ENCODE results near the gene PTPRN2.

The PTPRN2 gene

GRCh38 chr7:158368449-158368848, 219.2 kb downstream of the PTPRN2 start:
- in situ Hi-C loops (cut with HindIII; ENCODE audit: low sequenced_read_pairs) = no loop called here
- no peak for TF ChIP-seq CTCF (IDR thresholded peaks at IDR 0.05; ENCODE audit: low read depth, low read length, missing control alignments)
- DNase-seq (ENCODE audit: low read depth) = no peak
- no peak overlapping the region for H3K4me3 ChIP-seq (ENCODE audit: low read depth, low read length)

GRCh38 chr7:158367634-158367982, 220.0 kb downstream of the PTPRN2 start:
- no peak overlapping the region for H3K4me3 ChIP-seq (ENCODE audit: low read depth, low read length)
- DNase-seq (ENCODE audit: low read depth) = no peak
- no peak for TF ChIP-seq CTCF (IDR thresholded peaks at IDR 0.05; ENCODE audit: low read depth, low read length, missing control alignments)
- in situ Hi-C loops (cut with HindIII; ENCODE audit: low sequenced_read_pairs) = no loop called here

- in situ Hi-C loops (cut with HindIII; ENCODE audit: low sequenced_read_pairs) = no loop called here
- H3K4me3 ChIP-seq (ENCODE audit: low read depth, low read length) = no peak overlapping the region
- no peak for DNase-seq (ENCODE audit: low read depth)
- TF ChIP-seq CTCF (IDR thresholded peaks at IDR 0.05; ENCODE audit: low read depth, low read length, missing control alignments) = no peak
Observed at GRCh38 chr7:158366916-158367633, 220.5 kb downstream of the PTPRN2 start.

GRCh38 chr7:158366346-158366745, 221.3 kb downstream of the PTPRN2 start:
- no peak overlapping the region for H3K4me3 ChIP-seq (ENCODE audit: low read depth, low read length)
- TF ChIP-seq CTCF (IDR thresholded peaks at IDR 0.05; ENCODE audit: low read depth, low read length, missing control alignments) = no peak
- in situ Hi-C loops (cut with HindIII; ENCODE audit: low sequenced_read_pairs) = no loop called here
- no peak for DNase-seq (ENCODE audit: low read depth)

- no peak overlapping the region for H3K4me3 ChIP-seq (ENCODE audit: low read depth, low read length)
- no peak for TF ChIP-seq CTCF (IDR thresholded peaks at IDR 0.05; ENCODE audit: low read depth, low read length, missing control alignments)
- in situ Hi-C loops (cut with HindIII; ENCODE audit: low sequenced_read_pairs) = no loop called here
- no peak for DNase-seq (ENCODE audit: low read depth)
Observed at GRCh38 chr7:158365267-158365666, 222.4 kb downstream of the PTPRN2 start.

GRCh38 chr7:158364451-158364850, 223.2 kb downstream of the PTPRN2 start:
- no peak overlapping the region for H3K4me3 ChIP-seq (ENCODE audit: low read depth, low read length)
- in situ Hi-C loops (cut with HindIII; ENCODE audit: low sequenced_read_pairs) = loop anchor here (5.0 kb wide), 1 partner anchor 48 kb away; no protein-coding TSS in a partner anchor
- no peak for TF ChIP-seq CTCF (IDR thresholded peaks at IDR 0.05; ENCODE audit: low read depth, low read length, missing control alignments)
- no peak for DNase-seq (ENCODE audit: low read depth)

All from astrocyte of the cerebellum (primary cell).